GM23338 (cell line): Measurements from ENCODE around the gene TNNT1.

Experiments used
- CREB1 ChIP-seq: fragments of 250-450 bp; sonication (Bioruptor Pico); IDR thresholded peaks from 2 replicates; pipeline ENCODE4 v1.5.0; 2020; ENCODE audit warnings: low read depth, mild to moderate bottlenecking, moderate library complexity
- CTCF ChIP-seq, 2 experiments: fragments of 200-600 bp in 1 of 2; sonication (generic) in 1 of 2; conservative IDR thresholded peaks; 2 replicates each; pipeline versions ENCODE4 v1.5.1 to v1.6.1; 2016 to 2017; ENCODE audit warnings: antibody characterized with exemption in 2 of 2, low read depth in 2 of 2, mild to moderate bottlenecking in 2 of 2, moderate library complexity in 1 of 2
- ETS1 ChIP-seq: IDR thresholded peaks from 2 replicates; pipeline ENCODE4 v1.6.1; 2016; ENCODE audit warnings: antibody characterized with exemption
- EZH2 ChIP-seq: fragments of 200-600 bp; sonication (generic); IDR thresholded peaks from one replicate; pipeline ENCODE4 v1.8.0; 2017; ENCODE audit warnings: antibody characterized with exemption, mild to moderate bottlenecking, low read depth; ENCODE audit not compliant: unreplicated experiment
- EZH2phosphoT487 ChIP-seq: fragments of 200-600 bp; sonication (generic); IDR thresholded peaks from one replicate; pipeline ENCODE4 v1.8.1; 2018; ENCODE audit warnings: antibody characterized with exemption; ENCODE audit not compliant: unreplicated experiment
- JUNB ChIP-seq: IDR thresholded peaks from one replicate; pipeline ENCODE4 v1.6.1; 2016; ENCODE audit warnings: antibody characterized with exemption; ENCODE audit not compliant: unreplicated experiment
- NANOG ChIP-seq: IDR thresholded peaks from 2 replicates; pipeline ENCODE4 v1.6.1; 2016; ENCODE audit warnings: antibody characterized with exemption, borderline replicate concordance
- POLR2AphosphoS5 ChIP-seq: IDR thresholded peaks from 2 replicates; pipeline ENCODE4 v1.6.1; 2016; ENCODE audit warnings: antibody characterized with exemption, low read depth
- REST ChIP-seq: IDR thresholded peaks from one replicate; pipeline ENCODE4 v1.6.1; 2018; ENCODE audit warnings: antibody characterized with exemption; ENCODE audit not compliant: unreplicated experiment
- ZNF331 ChIP-seq: fragments of 250-450 bp; sonication (Bioruptor Pico); IDR thresholded peaks from 2 replicates; pipeline ENCODE4 v1.5.0; 2020; ENCODE audit warnings: low read depth, mild to moderate bottlenecking, moderate library complexity

GRCh38 chr19:55098716-55099556 is 50.1 kb downstream of the TNNT1 start:
- TF ChIP-seq CTCF (conservative IDR thresholded peaks at IDR 0.05; ENCODE audit: low read depth in 2 of 2): peak; percentile 29 to 62; a peak in 3 of 4 replicates
- TF ChIP-seq POLR2AphosphoS5: no peak
- no peak for TF ChIP-seq ZNF331 (CRISPR knock-in tag)
- no peak for TF ChIP-seq EZH2
- TF ChIP-seq JUNB: no peak
- no peak for TF ChIP-seq REST
- TF ChIP-seq NANOG: no peak
- TF ChIP-seq ETS1: no peak
- TF ChIP-seq CREB1: no peak
- TF ChIP-seq EZH2phosphoT487: no peak
